ENCODE data around the gene MC1R. TPM values are rescaled to one million over a fixed set of nuclear protein-coding genes. Genes with fewer than 3 reads are reported as not detected.
A peak's percentile ranks its signal among the peaks of the same experiment; 100 is the strongest.
"Not testable (repeated sequence)": the region's sequence is repeated elsewhere in the genome, so short reads cannot be mapped to it uniquely, and the experiment has no call there.

The MC1R gene
- total RNA-seq, 1 donor: 15.9 TPM

DNA sequence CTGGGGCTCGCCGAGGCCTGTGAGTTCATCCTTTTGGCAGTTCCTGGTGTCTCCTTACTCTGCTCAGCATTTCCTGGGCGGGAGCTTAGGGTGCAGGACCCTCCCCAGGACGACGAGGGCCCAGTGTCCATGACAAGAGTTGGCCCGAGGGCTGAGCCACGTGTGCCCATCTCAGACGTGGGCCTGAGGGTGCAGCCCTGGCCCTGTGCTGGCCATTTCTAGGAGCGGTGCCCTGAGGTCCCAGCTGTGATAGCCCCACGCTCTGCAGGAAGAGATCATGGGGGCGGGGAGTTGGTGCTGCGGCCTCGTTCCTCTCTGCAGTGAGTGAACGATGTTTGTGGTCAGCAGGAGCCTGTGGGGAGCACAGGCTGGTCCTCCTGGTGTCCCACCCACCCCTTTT lies 6.0 kb upstream of the MC1R start:
- DNase-seq (ENCODE audit: low read depth in 2 of 3, low spot score in 2 of 3): no peak

DNA sequence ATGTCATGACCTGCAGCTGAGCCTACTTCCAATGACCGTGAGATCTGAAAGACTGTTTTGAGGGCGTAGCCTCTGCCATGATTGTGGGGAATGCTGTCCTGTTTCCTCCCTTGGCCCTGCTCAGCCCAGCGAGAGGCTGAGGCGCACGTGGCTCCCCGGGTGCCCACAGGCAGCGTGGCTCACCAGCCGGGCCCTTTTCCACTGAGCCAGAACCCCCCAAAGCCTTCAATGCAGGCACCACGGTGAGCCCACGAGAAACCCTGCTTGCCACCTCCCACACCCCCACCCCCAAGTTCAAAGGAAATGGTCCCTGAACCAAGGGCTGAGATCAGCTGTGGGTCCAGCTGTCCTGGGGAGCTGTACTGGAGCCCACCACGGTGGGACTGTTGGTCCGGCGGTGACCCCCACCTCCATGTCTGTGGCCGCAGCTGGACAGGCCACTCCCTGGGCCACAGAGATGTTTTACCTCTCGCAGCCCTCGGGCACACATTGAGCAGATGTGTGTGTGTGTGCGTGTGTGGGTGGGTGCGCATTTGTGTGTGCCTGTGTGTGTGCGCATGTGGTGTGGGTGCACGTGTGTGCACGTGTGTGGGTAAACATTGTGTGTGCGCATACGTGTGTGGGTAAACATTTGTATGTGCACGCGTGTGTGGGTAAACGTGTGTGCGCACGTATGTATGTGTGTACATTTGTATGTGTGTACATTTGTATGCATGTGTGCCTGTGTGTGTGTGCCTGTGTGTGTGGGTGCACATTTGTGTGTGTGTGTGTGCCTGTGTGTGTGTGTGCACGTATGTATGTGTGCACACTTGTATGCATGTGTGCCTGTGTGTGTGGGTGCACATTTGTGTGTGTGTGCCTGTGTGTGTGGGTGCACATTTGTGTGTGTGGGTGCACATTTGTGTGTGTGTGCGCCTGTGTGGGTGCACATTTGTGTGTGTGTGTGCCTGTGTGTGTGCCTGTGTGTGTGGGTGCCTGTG lies 5.0 kb upstream of the MC1R start:
- no peak for DNase-seq (ENCODE audit: low read depth in 2 of 3, low spot score in 2 of 3)

DNA sequence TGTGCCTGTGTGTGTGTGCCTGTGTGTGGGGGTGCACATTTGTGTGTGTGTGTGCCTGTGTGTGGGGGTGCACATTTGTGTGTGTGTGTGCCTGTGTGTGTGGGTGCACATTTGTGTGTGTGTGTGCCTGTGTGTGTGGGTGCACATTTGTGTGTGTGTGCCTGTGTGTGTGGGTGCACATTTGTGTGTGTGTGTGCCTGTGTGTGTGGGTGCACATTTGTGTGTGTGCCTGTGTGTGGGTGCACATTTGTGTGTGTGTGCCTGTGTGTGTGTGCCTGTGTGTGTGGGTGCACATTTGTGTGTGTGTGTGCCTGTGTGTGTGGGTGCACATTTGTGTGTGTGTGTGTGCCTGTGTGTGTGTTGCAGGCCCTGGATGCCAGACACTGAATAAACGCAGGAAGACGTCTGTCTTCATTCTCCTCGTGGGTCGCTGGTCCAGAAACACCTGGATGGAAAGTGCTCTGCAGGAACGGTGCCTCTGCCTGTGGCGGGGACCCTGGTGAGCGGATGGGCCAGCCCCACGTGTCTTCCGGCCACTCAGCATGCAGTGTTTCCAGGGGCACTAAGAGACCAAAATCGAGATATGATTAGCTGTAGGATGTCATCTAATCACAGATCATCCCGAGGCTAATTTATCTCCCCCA lies 3.9 kb upstream of the MC1R start:
- not testable (repeated sequence) for DNase-seq (ENCODE audit: low read depth in 2 of 3, low spot score in 2 of 3)

DNA sequence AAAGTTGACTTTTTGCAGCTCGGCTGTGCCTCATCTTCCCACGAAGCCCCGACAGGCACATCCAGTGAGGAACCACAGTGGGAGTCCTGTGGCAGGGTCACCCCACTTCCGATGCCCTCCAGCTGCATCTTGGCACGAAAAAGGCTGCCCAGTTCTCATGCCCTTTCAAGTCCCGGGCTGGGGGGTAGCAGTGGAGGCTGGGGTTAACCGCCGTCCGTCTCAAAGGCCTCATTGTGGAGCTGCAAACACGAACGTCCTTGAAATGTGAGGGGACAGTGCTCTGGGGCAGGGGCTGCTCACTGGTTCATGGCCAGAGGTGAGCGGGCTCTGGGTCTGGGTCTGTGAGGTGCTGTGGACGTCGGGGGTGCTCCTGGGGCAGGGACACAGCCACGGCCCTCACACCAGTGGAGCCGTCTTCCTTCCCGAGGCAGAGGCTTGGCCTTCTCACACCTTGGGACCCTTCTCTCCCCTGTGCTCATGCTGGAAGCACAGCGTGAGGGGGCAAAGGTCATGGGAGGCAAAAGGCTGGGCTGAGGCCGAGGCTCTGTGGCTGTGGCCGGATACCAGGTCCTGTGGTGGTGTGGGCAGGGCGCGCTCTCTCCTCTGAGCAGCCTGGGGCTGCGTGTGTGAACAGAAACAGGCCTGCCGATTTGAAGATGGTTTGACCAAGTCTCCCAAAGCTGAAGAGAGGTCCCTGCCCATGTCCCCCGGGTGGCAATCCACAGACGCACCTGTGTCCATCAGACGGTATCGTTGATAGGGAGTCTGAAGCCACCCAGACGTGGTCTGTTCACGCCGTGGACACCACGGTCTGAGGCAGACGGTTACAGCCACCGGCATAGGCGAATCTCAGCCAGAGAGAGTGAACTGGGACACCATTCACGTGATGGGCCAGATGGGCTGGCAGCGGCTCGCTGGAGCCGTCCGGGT lies 3.1 kb upstream of the MC1R start:
- DNase-seq (ENCODE audit: low read depth in 2 of 3, low spot score in 2 of 3): no peak

DNA sequence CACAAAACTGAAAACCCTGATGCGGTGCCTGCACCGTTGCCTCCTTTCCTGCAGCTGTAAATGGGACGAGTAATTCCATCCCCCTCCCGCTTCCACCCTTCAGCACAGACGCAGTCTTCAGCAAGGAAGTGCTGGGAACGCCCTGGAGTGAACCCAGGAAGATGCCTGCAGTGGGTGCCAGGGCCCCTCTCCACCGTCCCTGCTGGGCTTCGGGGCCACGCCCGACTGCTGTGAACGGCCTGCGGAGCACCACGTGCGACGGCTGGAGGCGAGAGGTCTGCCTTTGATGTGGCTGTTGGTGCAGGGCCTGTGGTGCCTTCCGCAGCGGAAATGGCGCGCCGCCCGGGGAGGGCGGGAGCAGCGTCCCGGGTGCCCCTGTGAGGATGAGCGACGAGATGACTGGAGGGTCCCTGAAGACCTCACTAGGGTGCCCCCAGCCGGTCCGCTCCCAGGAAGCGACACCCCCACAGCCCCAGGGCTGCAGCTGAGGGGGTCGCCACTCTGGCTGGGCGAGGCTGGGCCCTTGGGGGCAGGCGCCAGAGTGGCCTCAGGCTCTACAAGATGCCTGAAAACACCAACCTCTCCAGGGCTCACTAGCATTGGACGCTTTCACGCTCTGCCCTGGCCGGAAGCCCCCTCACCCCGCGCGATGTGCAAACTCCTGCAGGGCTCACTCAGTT lies 749 bp upstream of the MC1R start:
- peak; percentile 55 to 80 (median 79) for DNase-seq (ENCODE audit: low read depth in 2 of 3, low spot score in 2 of 3)

DNA sequence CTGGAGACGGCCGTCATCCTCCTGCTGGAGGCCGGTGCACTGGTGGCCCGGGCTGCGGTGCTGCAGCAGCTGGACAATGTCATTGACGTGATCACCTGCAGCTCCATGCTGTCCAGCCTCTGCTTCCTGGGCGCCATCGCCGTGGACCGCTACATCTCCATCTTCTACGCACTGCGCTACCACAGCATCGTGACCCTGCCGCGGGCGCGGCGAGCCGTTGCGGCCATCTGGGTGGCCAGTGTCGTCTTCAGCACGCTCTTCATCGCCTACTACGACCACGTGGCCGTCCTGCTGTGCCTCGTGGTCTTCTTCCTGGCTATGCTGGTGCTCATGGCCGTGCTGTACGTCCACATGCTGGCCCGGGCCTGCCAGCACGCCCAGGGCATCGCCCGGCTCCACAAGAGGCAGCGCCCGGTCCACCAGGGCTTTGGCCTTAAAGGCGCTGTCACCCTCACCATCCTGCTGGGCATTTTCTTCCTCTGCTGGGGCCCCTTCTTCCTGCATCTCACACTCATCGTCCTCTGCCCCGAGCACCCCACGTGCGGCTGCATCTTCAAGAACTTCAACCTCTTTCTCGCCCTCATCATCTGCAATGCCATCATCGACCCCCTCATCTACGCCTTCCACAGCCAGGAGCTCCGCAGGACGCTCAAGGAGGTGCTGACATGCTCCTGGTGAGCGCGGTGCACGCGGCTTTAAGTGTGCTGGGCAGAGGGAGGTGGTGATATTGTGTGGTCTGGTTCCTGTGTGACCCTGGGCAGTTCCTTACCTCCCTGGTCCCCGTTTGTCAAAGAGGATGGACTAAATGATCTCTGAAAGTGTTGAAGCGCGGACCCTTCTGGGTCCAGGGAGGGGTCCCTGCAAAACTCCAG lies 1.1 kb downstream of the MC1R start:
- DNase-seq (ENCODE audit: low read depth in 2 of 3, low spot score in 2 of 3): no peak

DNA sequence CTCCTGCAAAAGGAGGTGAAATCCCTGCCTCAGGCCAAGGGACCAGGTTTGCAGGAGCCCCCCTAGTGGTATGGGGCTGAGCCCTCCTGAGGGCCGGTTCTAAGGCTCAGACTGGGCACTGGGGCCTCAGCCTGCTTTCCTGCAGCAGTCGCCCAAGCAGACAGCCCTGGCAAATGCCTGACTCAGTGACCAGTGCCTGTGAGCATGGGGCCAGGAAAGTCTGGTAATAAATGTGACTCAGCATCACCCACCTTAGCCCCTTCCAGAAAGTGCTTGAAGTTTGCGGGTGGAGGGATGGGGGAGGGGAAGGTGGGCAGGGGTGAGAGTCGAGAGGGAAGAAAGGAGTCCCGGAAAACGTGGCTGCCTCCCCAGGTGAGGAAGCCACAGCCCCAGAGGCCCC lies 2.1 kb downstream of the MC1R start:
- no peak for DNase-seq (ENCODE audit: low read depth in 2 of 3, low spot score in 2 of 3)

DNA sequence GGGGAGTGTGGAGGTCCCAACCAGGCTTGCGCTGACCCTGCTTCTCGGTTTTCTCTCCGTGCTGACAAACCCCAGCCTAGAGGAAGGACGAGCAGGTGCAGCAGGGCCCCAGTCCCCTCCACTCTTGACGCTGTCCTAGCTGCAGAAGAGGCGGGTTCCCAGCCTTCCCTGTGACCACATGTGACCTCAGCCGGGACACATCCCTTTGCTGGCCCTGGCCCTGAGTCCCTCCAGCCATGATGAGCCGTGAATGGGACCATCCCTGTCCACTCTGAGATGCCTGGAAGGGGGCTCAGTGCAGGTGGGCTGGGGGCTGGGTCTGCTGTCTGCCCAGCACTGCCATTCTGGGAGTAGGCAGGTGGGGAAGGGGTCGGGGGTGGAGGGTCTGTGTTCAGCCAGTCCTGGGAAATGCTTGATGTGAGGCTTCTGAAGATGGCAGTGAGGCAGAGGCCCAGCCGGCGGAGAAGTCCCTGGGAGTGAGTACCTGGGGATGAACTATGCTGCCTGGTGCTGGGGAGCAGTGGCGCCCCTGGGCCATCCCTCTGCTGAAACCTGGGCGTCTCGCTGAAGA lies 2.6 kb downstream of the MC1R start:
- no peak for DNase-seq (ENCODE audit: low read depth in 2 of 3, low spot score in 2 of 3)

DNA sequence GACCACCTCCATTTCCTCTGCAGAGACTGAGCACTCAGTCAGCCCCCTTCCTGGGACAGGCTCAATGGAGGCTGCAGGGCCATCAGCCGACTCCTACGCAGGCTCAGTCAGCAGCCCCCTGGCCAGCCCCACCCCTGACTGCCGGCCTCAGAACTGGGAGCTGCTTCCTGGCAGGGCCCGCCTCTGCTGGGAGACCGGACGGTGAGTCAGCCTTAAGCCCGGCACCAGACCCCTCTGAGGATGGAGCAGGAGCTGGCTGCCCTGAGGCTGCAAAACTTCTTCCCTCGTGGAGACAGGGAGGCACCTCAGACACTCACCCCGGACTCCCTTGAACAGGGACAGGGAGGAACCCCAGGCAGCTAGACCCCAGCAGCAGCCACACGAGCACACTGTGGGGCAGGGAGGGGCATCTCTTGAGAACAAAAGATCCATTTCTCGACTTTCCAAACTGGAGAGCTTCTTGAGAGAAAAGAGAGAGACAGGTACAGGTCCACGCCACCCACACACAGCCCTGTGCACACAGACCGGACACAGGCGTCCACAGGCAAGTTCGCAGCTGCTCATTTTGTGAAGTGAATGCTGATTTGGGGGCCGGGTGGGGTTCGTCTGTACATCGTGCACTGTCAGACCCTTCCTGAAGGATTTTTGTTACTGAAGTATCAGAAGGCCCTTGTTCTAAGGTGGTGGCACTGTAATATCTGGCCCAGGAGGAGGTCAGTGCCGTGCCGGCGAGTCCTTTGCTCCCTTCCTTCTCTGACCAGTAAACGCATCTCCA lies 3.2 kb downstream of the MC1R start:
- peak in 1 of 3 donors; percentile 37 for DNase-seq (ENCODE audit: low read depth in 2 of 3, low spot score in 2 of 3)

DNA sequence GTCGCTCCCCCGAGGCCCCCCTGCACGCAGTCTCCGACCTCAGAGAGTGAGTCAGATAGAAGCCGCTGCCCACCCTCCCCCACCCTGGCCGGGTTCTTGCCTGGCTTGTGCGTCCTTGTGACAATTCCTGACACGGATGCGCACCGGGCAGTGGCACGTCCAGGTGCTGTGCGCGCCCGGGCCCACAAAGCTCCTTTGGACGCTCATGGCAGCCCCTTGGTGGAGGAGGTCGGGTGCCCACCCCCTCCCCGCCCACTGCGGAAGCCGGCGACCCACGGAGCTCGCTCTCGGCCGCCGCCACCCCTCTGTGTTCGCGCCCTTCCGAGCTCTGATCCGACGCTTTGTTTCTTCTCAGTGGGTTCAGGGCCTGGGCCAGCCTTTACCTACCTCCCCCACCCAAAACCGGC lies 3.8 kb downstream of the MC1R start:
- DNase-seq (ENCODE audit: low read depth in 2 of 3, low spot score in 2 of 3): peak in 2 of 3 donors; percentile 54 to 68

DNA sequence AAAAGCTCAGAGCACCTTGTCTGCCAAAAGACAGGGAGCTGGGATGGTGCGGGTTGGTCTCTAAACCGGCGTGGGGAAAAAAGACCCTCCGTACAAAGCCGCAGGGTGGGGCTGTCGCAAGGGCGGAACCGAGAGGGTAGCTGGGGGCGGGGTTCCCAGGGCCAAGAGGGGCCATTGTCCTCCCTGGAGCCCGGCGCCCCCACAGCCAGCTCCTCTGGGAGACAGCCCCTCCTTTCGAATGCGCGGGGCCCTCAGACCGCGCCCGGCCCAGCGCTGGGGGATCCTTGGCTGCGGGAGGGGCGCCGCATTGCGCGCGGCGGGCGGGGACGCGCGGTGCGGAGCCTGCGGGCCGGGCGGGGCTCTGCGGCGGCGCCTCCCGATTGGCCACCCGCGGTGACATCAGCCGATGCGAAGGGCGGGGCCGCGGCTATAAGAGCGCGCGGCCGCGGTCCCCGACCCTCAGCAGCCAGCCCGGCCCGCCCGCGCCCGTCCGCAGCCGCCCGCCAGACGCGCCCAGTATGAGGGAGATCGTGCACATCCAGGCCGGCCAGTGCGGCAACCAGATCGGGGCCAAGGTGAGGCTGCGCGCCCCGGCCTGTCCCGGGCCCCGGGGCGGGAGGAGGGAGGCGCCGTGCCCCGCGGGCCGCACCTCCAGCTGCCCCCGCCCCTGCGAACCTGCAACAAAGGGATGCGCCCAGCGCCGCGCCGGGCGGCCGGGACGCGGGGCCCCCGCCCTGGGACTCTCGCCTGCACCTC lies 4.4 kb downstream of the MC1R start, which contains the start of gene TUBB3:
TSS of gene TUBB3 (plus strand) at position 459 of the 756 bp plus-strand sequence. CDS start at position 519, 60 bp downstream.
- peak in 2 of 3 donors; percentile 39 for DNase-seq (ENCODE audit: low read depth in 2 of 3, low spot score in 2 of 3)

DNA sequence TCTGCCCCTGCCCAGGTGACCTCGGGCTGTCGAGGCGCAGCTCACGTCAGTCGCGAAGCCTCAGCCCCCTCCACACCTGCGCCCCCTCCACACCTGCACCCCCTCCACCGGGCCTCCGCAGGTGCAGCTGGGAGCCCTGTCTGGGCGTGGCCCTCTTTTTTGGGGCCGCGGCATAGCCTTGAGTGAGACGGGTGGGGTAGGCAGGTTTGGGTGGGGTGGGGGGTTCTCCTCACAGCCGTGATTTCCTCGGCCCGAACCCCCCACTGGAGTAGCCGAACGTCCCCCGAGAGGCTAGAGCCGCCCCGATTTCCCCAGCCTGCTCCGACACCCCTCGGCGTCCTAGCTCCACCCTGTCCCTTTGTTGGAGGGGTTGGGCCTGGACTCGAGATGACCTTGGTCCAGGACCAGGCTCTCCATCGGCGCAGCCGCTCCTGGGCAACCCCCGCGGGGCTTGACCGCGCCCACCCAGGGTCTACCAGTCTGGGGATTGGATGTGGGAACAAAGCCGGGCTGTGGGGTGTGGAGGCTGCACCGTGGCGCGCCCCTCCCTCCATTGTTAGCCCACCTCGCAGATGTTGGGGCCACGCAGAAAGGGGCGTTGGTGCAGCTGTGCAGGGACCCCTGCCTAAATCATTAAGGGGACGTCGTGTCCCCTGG lies 5.1 kb downstream of the MC1R start:
- DNase-seq (ENCODE audit: low read depth in 2 of 3, low spot score in 2 of 3): no peak

DNA sequence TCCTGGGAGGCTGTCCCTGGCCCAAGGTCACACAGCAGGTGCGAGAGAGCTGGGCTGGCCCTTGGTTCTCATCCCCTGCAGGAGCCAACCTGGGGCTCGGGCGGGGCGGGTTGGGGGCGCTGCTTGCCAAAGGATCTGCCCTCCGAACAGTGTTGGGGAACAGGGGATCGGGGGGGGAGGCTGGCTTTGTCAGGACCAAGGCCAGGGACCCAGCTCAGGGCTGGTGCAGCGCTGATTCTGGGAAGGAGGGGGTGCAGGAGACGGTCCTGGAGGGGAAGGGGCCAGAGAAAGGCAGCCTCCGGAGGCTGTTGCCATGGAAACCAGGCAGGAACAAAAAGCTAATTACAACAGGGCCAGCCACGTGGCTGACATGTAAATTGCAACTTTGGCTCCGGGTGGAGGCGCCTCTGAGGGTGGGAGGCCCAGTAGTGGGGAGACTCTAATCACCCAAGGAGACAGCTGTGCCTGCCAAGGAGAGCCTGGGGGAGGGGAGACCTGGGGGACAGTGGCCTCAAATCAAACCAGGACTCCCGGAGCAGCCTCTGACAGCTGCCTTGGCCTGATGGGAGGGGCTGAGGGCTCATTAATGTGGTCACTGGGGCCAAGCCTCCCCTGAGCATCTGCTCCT lies 5.7 kb downstream of the MC1R start:
- DNase-seq (ENCODE audit: low read depth in 2 of 3, low spot score in 2 of 3): peak in 2 of 3 donors; percentile 60 to 66

DNA sequence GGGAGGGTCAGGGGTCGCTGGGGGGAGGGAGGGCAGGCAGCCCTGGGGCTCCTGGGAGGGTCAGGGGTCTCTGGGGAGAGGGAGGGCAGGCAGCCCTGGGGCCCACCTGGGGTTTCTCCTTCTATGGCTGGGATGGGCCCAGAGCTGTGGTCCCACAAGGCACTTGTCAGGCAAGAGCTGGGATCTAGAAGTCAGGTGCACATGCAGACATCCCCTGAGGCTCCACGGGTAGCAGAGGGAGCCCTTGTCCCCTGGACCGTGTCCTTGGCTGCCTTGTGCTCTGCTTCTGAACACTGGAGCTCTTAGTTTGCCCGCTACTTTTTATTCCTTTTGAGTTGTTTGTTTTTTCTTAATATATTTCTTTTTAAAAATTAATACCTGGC lies 6.3 kb downstream of the MC1R start:
- DNase-seq (ENCODE audit: low read depth in 2 of 3, low spot score in 2 of 3): no peak

DNA sequence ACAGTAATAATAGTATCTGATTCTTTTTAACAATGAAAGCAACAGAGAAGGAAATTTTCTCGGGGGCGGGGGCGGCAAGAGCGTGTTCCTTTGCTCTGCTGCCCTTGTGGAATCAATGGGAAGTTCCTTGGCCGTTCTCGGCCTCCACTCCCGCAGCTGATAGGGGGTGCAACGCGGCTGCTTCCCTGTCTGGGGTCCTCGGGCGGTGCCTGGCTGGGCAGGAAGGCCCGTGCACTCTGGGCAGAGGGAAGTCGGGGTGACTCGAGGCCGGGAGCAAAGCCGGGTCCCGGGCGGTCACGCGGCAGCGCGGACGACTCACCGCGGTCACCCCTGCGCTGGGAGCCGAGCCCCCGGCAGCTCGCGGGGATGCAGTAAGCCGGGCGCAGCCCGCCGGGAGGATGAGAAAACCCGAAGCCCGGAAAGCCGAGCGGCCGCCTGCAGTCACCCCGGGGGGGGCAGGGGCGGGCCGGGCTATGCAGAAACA lies 7.0 kb downstream of the MC1R start:
- no peak for DNase-seq (ENCODE audit: low read depth in 2 of 3, low spot score in 2 of 3)

DNA sequence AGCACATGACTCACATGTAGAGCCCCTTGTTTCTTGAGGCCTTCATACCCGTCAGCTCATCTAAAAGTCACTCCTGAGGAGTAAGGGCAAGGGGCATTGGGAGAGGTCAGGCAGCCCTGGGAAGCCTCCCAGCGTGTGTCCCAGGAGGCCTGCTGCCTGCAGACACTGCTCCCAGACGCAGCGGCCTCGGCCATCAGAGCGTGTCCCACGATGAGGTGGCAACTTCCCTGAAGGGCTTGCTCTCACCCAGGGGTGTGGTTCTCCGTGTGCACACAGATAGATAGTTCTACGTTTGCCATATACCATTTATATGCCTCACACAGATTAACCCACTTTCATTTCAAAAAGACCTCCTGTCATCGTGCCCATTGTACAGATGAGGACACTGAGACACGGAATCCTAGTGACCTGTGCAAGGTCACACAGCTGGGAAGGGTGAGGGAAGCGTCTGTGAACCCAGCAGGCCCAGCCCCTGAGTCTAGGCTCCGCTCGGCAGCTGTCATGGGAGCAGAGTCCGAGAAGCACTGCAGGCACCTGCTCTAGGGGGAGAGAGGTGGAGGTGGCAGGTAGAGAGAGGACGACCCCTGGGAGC lies 12.7 kb downstream of the MC1R start:
- DNase-seq (ENCODE audit: low read depth in 2 of 3, low spot score in 2 of 3): no peak
